Measurements from ENCODE around the gene BEX1.

- no peak for TF ChIP-seq EZH2 (IDR thresholded peaks at IDR 0.05)
- TF ChIP-seq POLR2AphosphoS5 (IDR thresholded peaks at IDR 0.05; ENCODE audit: borderline replicate concordance, low read depth, low read length), result no peak
- no peak for TF ChIP-seq FOXP2 (optimal IDR thresholded peaks at IDR 0.05; ENCODE audit: control extremely low read depth, extremely low read length, insufficient read depth)
Observed at GRCh38 chrX:103063918-103064434, at the start of gene BEX1.
